SJSA1 (cell line): ENCODE measurements around the gene EHMT1. TPM values are rescaled to one million over a fixed set of nuclear protein-coding genes. Genes with fewer than 3 reads are reported as not detected.
"Not testable (repeated sequence)": the region's sequence is repeated elsewhere in the genome, so short reads cannot be mapped to it uniquely, and the experiment has no call there.

Experiments
- DNase-seq, 2 experiments: peaks; one replicate each; pipeline ENCODE4 v3.0.0-alpha.2; 2015 to 2020; ENCODE audit warnings: low spot score in 2 of 2, low read depth in 1 of 2
- H3K27ac ChIP-seq: fragments of 250-450 bp; sonication (Bioruptor Pico); 2 replicates; pipeline ENCODE4 v1.5.1; 2020; ENCODE audit warnings: mild to moderate bottlenecking, moderate library complexity
- H3K27me3 ChIP-seq: fragments of 250-450 bp; sonication (Bioruptor Pico); replicated peaks from 2 replicates; pipeline ENCODE4 v1.5.1; 2020; ENCODE audit warnings: mild to moderate bottlenecking, moderate library complexity
- H3K36me3 ChIP-seq: fragments of 250-450 bp; sonication (Bioruptor Pico); 2 replicates; pipeline ENCODE4 v1.5.1; 2020; ENCODE audit warnings: mild to moderate bottlenecking
- H3K4me1 ChIP-seq: fragments of 250-450 bp; sonication (Bioruptor Pico); replicated peaks from 2 replicates; pipeline ENCODE4 v1.6.1; 2021; ENCODE audit warnings: mild to moderate bottlenecking
- H3K4me3 ChIP-seq: fragments of 250-450 bp; sonication (Bioruptor Pico); 2 replicates; pipeline ENCODE4 v1.5.1; 2020; ENCODE audit warnings: mild to moderate bottlenecking
- H3K9me3 ChIP-seq: fragments of 250-450 bp; sonication (Bioruptor Pico); replicated peaks from 2 replicates; pipeline ENCODE4 v1.5.1; 2020; ENCODE audit warnings: mild to moderate bottlenecking
- total RNA-seq: library from RNA; depleted of rRNA; stranded (reverse); fragments of >200 nt; shearing (Covaris generic); gene quantifications from 2 replicates; pipeline ENCODE4 v1.2.3, GENCODE V29; 2014

EHMT1 gene
- total RNA-seq, 1 experiment from 2014 or later, result 32.0 TPM

DNA sequence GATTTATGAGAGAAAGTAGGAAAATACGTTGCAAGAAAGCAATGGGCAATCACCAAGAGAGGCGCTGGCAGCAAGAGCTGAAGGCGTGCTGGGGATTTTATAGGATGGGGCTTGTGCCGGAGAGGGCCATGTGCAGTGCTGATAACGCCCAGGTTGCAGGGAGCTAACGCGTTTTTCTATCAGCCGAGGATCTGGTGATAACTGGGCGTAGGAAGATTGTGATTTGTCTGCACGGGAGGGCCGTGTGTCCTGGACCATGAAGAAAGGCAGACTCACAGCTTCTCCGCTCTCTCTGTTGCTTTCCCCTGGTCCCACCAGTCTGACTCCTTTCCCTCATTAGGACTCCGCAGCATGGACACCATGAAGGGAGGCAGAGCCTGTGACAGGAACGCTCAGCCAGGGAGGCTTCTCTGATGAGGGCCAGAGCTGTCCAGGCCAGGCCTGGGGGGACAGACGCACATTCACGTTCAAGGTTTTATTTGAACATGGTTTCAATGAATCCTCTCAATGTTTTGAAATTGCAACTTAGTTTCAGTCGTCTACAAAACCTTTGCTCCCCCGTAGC lies 246.9 kb downstream of the EHMT1 start:
- no peak overlapping the region for H3K27ac ChIP-seq

DNA sequence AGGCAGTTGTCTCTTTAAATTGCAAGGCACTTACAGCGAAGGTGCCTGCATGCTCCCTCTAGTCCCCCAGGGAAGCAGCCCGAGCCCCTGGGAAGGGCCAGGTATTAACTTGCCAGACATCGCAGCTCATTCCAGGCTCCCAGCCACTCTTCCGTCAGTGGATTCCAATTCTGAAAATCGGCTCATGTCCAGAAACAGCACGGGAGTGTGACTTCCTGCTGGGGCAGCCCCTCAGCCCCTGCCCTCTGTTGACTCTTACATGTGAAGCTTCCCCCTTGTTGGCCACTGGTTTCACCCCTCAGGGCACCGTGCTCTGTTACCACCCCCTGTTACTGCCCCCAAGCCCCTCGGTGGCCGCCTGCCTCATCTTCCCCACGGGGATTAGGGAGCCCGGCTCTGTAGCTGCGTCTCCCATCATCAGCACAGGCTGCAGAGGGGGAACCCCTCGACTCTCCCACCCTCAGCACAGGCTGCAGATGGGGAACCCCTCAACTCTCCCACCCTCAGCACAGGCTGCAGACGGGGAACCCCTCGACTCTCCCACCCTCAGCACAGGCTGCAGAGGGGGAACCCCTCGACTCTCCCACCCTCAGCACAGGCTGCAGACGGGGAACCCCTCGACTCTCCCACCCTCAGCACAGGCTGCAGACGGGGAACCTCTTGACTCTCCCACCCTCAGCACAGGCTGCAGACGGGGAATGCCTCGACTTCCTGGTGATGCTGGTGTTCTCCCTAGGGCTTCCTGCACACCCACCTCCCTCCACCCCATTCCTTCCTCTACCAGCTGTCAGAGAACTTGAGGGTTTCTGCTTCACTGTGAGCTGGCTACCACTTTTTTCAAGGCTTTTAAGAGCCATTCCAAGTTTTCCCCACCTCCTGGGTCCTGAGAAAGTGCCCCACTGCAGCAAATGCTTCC lies 247.7 kb downstream of the EHMT1 start:
- Histone ChIP-seq H3K9me3 (no peaks in the 10 kb centered on the region), H3K4me1 (no peaks in the 10 kb centered on the region), H3K27ac (no peak overlapping the region)

More for the DNA sequence above, 246.9 kb downstream of the EHMT1 start:
- Histone ChIP-seq H3K27me3 (no peaks in the 10 kb centered on the region; the same call in none of the 2 replicates), H3K9me3 (no peaks in the 10 kb centered on the region), H3K4me3 (no peak overlapping the region), H3K4me1 (no peaks in the 10 kb centered on the region), H3K36me3 (no peaks in the 10 kb centered on the region)
- DNase-seq, result no peak

DNA sequence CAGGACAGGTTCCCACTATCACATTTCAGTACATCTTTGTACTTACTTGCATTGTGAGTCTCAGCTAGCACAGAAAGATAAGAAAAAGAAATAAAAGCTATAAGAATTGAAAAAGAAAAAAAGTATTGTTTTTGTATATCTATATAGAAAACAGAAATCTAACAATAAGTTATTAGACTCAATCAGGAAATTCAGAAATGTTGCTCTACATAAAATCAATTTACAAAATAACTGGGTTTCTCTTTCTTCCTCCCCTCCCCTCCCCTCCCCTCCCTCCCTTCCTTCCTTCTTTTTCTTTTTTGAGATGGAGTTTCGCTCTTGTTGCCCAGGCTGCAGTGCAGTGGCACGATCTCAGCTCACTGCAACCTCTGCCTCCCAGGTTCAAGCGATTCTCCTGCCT lies 251.6 kb downstream of the EHMT1 start:
- Histone ChIP-seq H3K36me3 (no peaks in the 10 kb centered on the region), H3K27ac (no peak overlapping the region), H3K27me3 (no peaks in the 10 kb centered on the region; the same call in none of the 2 replicates), H3K4me1 (no peaks in the 10 kb centered on the region), H3K9me3 (no peaks in the 10 kb centered on the region), H3K4me3 (no peak overlapping the region)
- DNase-seq, result no peak

More for the DNA sequence above, 247.7 kb downstream of the EHMT1 start:
- DNase-seq, result no peak
- no peaks in the 10 kb centered on the region for H3K36me3 ChIP-seq
- H3K27me3 ChIP-seq, result no peaks in the 10 kb centered on the region; the same call in none of the 2 replicates
- H3K4me3 ChIP-seq, result no peak overlapping the region

DNA sequence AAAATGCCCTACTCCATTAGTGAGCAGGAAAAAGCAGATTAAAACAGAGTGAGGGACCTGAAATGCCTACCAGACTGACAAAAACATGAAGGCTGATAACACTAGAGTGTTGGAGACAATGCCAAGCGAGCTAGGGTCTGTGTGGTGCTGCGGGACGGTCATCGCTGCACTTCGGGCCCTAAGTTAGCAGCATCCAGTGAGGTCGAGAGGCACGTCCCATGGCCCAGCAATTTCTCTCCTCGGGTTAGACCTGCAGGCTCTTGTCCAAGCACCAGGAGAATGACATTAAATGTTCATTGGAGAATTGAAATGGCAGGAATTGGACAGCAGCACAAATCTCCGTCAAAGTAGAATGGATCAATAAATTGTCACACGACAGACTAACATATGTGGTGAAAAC lies 253.5 kb downstream of the EHMT1 start:
- Histone ChIP-seq H3K9me3 (no peaks in the 10 kb centered on the region), H3K27ac (no peak overlapping the region), H3K4me1 (no peaks in the 10 kb centered on the region), H3K4me3 (no peak overlapping the region), H3K27me3 (no peaks in the 10 kb centered on the region; the same call in 1 of the 2 replicates), H3K36me3 (no peaks in the 10 kb centered on the region)
- no peak for DNase-seq

DNA sequence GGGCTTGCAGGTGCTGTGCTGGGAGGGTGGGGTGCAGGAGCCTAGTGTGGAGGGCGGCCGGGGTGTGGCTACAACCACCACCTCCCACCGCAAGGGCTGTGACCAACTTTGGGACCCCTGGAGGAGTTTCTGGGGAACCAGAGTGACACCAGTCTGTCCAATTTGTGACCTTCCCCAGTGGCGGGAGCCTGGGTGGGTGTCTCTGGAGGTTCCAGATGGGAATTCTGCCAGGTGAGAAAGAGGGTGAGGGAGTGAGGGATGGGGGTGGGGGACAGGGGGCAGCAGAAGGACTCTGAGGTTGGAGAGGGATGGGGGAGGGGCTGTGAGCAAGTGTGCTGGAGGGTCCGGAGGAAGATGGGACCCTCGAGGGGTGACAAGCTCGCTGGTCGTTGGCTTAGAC lies 254.6 kb downstream of the EHMT1 start:
- no peak for DNase-seq
- H3K36me3 ChIP-seq, result no peaks in the 10 kb centered on the region
- H3K27me3 ChIP-seq, result no peaks in the 10 kb centered on the region; the same call in 1 of the 2 replicates
- no peak overlapping the region for H3K4me3 ChIP-seq
- no peak overlapping the region for H3K27ac ChIP-seq
- H3K9me3 ChIP-seq, result peaks cover 2% of the 10 kb centered on the region; the same call in 1 of the 2 replicates
- H3K4me1 ChIP-seq, result no peaks in the 10 kb centered on the region

DNA sequence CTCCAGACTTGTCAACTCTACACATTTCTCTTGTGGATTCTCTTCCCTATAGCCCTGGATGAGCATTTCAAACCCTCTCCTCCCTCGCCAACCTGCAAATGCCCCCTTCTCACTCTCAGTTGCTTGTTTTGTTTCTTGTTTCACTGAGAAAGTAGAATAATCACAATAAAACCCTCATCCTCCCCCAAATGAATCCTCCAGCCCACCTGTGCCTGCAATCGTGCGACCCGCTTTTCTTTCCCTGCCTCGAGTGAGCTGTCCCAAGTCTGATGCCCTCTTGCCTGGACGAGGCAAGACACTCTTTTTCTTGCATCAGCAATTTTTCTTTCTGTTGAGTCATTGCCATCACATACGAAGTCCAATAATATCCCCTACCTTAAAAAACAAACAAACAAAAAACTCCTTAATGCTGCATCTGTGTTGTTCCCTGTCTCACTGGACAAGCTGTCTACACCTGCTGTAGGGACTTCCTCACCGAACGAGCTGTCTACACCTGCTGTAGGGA lies 255.1 kb downstream of the EHMT1 start:
- DNase-seq, result no peak
- Histone ChIP-seq H3K36me3 (no peaks in the 10 kb centered on the region), H3K4me1 (no peaks in the 10 kb centered on the region), H3K27ac (no peak overlapping the region), H3K4me3 (no peak overlapping the region), H3K27me3 (no peaks in the 10 kb centered on the region), H3K9me3 (peaks cover 4% of the 10 kb centered on the region; the same call in 1 of the 2 replicates)

DNA sequence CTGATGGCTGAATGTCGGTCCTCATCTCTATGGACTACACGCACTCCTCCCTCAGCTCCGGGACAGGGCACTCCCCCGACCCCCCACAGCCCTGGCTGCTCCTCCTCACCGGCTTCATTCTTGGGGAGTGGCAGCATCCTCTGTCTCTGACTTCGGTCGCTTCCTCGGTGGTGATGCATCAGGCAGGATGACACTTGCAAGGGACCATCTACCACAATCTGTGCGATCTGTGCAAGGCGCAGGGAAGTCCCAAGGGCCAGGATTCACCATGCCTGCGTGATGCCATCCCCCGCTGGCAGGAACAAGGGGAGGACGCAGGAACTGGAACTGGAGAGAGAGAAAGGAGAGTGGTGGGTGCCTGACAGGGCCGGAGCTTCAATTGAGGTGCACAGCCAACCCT lies 256.5 kb downstream of the EHMT1 start:
- Histone ChIP-seq H3K27ac (no peak overlapping the region), H3K36me3 (no peaks in the 10 kb centered on the region), H3K9me3 (peaks cover 4% of the 10 kb centered on the region; the same call in 1 of the 2 replicates), H3K4me1 (no peaks in the 10 kb centered on the region), H3K27me3 (no peaks in the 10 kb centered on the region), H3K4me3 (no peak overlapping the region)
- no peak for DNase-seq

DNA sequence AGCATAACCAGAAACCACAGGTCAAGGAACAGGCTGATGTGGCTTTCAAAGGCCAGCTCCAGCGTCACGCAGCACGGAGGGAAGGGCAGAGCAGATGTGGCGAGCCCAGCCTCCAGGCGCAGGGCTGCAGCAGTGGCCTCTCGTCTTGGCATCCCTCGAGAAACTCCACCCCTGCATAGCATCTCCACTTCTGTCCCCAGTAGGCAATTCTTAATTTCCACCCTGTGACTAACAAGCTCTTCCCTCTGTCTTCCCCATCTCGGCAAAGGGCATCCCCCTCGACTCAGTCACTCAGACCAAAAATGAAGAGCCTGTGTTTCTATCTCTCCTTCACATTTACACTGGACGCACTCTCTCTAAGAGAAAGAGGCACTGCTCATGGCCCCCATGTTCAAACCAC lies 257.0 kb downstream of the EHMT1 start:
- DNase-seq, result no peak
- H3K27ac ChIP-seq, result no peak overlapping the region
- no peaks in the 10 kb centered on the region for H3K27me3 ChIP-seq
- peaks cover 4% of the 10 kb centered on the region; the same call in 1 of the 2 replicates for H3K9me3 ChIP-seq
- no peaks in the 10 kb centered on the region for H3K36me3 ChIP-seq
- H3K4me1 ChIP-seq, result no peaks in the 10 kb centered on the region
- no peak overlapping the region for H3K4me3 ChIP-seq

DNA sequence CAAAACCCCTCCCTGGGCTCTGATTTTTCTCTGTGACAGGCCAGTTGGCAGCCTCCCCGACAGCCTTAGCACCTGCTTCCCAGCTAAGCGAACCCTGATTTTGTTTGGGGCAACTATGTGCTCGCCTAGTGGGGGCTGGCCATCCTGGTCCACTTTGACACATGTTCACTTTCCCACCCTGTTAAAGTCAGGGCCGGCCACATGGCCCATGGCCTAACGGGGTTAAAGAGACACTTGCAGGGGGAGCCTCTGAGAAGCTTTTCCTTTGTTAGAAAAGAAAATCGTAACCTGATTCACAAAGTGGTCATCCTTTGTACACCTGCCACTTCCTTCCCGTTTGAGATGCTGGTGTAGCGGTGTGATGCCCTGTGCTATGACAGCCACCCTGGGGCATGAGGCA lies 257.5 kb downstream of the EHMT1 start:
- Histone ChIP-seq H3K4me1 (no peaks in the 10 kb centered on the region), H3K27ac (no peak overlapping the region), H3K4me3 (no peak overlapping the region), H3K9me3 (peaks cover 4% of the 10 kb centered on the region; the same call in 1 of the 2 replicates), H3K36me3 (no peaks in the 10 kb centered on the region), H3K27me3 (no peaks in the 10 kb centered on the region)
- DNase-seq, result no peak

DNA sequence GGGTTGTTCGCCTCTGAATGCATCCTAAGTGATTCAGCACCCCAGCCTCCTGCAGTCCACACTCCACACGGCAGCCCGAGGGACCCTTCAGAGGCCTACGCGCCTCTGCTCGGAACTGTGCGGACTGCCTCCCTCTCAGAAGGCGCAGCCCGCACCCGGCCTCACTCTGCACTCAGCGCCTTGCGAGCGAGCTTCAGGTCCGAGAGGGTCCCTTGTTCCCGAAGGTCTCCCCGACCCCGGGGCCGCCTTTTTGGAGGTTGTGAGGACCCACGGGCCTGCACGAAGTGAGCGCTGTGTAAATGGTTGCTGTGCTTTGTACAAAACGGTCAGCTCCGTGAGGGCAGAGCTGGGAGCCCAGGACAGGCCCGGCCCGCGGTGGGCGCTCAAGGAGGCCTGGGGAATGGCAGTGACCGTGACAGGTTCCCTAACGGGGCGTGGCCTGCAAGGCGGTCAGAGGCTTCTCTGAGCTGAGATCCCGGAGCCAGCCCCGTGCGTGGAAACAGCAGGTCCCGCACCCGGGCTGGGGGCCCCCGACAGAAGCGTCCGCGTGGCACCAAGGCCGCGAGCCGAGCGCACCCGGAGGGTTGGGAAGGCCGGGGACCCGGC lies 258.1 kb downstream of the EHMT1 start:
- H3K27ac ChIP-seq, result no peak overlapping the region
- H3K4me1 ChIP-seq, result no peaks in the 10 kb centered on the region
- no peak overlapping the region for H3K4me3 ChIP-seq
- H3K9me3 ChIP-seq, result peaks cover 4% of the 10 kb centered on the region; the same call in 1 of the 2 replicates
- H3K27me3 ChIP-seq, result no peaks in the 10 kb centered on the region
- no peaks in the 10 kb centered on the region for H3K36me3 ChIP-seq
- DNase-seq, result no peak

DNA sequence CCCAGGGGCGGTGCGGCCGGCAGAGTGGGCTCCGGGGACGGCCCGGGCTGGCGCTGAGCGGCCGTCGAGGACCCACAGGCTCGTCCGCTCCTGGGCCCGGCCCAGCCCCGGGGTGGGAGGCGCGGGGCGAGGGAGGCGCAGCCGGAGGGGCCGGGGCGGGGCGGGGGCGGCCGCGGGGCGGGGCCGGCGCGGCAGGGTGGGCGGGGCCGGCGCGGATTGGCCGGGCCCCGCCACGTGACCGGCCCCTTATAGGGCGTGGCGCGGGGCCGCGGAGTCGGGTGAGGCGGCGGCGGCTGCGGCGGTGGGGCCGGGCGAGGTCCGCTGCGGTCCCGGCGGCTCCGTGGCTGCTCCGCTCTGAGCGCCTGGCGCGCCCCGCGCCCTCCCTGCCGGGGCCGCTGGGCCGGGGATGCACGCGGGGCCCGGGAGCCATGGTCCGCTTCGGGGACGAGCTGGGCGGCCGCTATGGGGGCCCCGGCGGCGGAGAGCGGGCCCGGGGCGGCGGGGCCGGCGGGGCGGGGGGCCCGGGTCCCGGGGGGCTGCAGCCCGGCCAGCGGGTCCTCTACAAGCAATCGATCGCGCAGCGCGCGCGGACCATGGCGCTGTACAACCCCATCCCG lies 258.8 kb downstream of the EHMT1 start, which contains the start of gene CACNA1B:
CACNA1B (plus strand) TSS at position 277 of the 617 bp plus-strand sequence; CDS start at position 429, 152 bp downstream.
- H3K27me3 ChIP-seq, H3K27ac ChIP-seq, DNase-seq, H3K4me3 ChIP-seq, H3K4me1 ChIP-seq, H3K36me3 ChIP-seq, H3K9me3 ChIP-seq: not testable (repeated sequence)

DNA sequence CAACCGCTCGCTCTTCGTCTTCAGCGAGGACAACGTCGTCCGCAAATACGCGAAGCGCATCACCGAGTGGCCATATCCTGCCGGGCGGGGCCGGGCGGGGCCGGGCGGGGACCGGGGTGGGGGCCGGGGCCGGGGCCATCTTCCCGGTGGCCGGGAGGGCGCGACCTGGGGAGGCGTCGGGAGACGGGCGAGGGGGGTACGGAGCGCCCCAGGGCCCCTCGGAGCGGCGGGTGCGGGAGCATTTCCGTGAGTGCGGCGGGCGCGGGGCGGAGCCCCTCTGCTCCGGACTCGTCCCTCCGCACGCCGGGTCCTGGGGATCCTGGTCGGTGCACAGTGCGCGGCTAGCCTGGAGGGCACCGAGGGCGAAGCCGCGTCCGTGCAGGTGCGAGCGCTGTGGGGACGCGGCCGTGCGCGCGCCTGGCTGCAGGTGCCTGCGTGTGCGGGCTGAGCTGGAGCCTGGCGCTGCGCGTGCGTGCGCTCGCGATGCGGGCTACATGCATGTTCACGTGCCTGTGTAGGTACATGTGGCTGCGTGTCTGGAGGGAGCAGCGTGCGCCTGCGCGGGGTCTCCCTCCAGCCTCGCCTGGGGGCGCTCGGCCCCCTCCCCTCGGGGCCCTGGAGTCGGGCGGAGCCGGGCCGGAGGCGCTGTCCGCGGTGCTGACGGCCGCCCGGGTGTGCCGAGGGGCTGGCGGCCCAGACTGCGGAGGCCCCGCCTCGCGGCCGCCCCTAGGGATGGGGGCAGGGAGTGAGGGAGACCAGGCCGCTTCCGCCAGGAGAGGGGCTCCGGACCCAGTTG lies 259.5 kb downstream of the EHMT1 start:
- H3K36me3 ChIP-seq, result no peaks in the 10 kb centered on the region
- H3K27me3 ChIP-seq, result no peaks in the 10 kb centered on the region
- no peak overlapping the region for H3K27ac ChIP-seq
- no peak overlapping the region for H3K4me3 ChIP-seq
- peaks cover 4% of the 10 kb centered on the region; the same call in 1 of the 2 replicates for H3K9me3 ChIP-seq
- H3K4me1 ChIP-seq, result no peaks in the 10 kb centered on the region
- no peak for DNase-seq

DNA sequence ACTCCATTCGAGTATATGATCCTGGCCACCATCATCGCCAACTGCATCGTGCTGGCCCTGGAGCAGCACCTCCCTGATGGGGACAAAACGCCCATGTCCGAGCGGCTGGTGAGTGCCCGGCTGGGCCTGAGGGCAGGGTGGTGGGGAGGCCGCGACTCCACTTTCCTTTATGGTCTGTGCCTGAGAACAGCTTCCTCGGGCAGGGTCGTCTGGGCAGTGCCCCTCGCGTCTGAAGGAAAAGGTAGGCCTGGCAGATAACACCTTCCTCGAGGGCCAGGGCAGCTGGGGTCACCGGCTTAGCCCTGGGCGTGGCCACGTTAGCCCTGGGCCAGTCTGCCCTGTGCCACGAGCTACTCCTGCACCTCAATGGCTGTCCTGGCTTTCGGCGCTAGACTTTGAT lies 260.2 kb downstream of the EHMT1 start:
- H3K36me3 ChIP-seq, result no peaks in the 10 kb centered on the region
- no peaks in the 10 kb centered on the region for H3K4me1 ChIP-seq
- no peaks in the 10 kb centered on the region for H3K27me3 ChIP-seq
- no peak overlapping the region for H3K4me3 ChIP-seq
- DNase-seq, result no peak
- H3K9me3 ChIP-seq, result peaks cover 4% of the 10 kb centered on the region; the same call in 1 of the 2 replicates
- H3K27ac ChIP-seq, result no peak overlapping the region
